Jurkat, Clone E6-1 (cell line): ENCODE measurements around the gene VAC14.
A peak's percentile ranks its signal among the peaks of the same experiment; 100 is the strongest.
"Not testable (repeated sequence)": the region's sequence is repeated elsewhere in the genome, so short reads cannot be mapped to it uniquely, and the experiment has no call there.

Experiments used
- DNase-seq: peaks from one replicate; pipeline ENCODE4 v3.0.0-alpha.2; 2011; ENCODE audit warnings: low read depth, low spot score
- H3K4me3 ChIP-seq: 2 replicates; pipeline ENCODE4 v1.5.1; 2011; ENCODE audit warnings: mild to moderate bottlenecking, low read length, control low read depth, moderate library complexity

Gene VAC14

GRCh38 chr16:70749006-70749678 lies 51.8 kb downstream of the VAC14 start:
- no peak overlapping the region for H3K4me3 ChIP-seq
- DNase-seq, result no peak

GRCh38 chr16:70747703-70748631 lies 53.0 kb downstream of the VAC14 start:
- no peak for DNase-seq
- H3K4me3 ChIP-seq, result no peak overlapping the region

GRCh38 chr16:70746708-70747424 lies 54.1 kb downstream of the VAC14 start:
- peak; percentile 88 for DNase-seq
- no peak overlapping the region for H3K4me3 ChIP-seq

- H3K4me3 ChIP-seq, result no peak overlapping the region
- DNase-seq, result no peak
Observed at GRCh38 chr16:70746040-70746707, 54.8 kb downstream of the VAC14 start.

GRCh38 chr16:70745536-70746025 lies 55.4 kb downstream of the VAC14 start:
- no peak overlapping the region for H3K4me3 ChIP-seq
- no peak for DNase-seq

- no peak for DNase-seq
Observed at GRCh38 chr16:70744366-70744765, 56.6 kb downstream of the VAC14 start.

GRCh38 chr16:70743791-70744190 lies 57.2 kb downstream of the VAC14 start:
- no peak overlapping the region for H3K4me3 ChIP-seq
- DNase-seq, result no peak

More at GRCh38 chr16:70744366-70744765, 56.6 kb downstream of the VAC14 start:
- no peak overlapping the region for H3K4me3 ChIP-seq

GRCh38 chr16:70742967-70743366 lies 58.0 kb downstream of the VAC14 start:
- H3K4me3 ChIP-seq, DNase-seq: not testable (repeated sequence)

- DNase-seq, result no peak
- no peak overlapping the region for H3K4me3 ChIP-seq
Observed at GRCh38 chr16:70741783-70742125, 59.2 kb downstream of the VAC14 start.

GRCh38 chr16:70740914-70741782 lies 59.8 kb downstream of the VAC14 start:
- H3K4me3 ChIP-seq, result no peak overlapping the region
- peak; percentile 41 for DNase-seq

GRCh38 chr16:70740174-70740913 lies 60.6 kb downstream of the VAC14 start:
- no peak for DNase-seq
- no peak overlapping the region for H3K4me3 ChIP-seq

GRCh38 chr16:70739389-70739788 lies 61.6 kb downstream of the VAC14 start:
- H3K4me3 ChIP-seq, result no peak overlapping the region
- DNase-seq, result no peak

- DNase-seq, result no peak
- peak overlapping the region; percentile 21 for H3K4me3 ChIP-seq
Observed at GRCh38 chr16:70738083-70738977, 62.6 kb downstream of the VAC14 start.

- peak overlapping the region; percentile 21 for H3K4me3 ChIP-seq
- DNase-seq, result peak; percentile 88
Observed at GRCh38 chr16:70737377-70738082, 63.4 kb downstream of the VAC14 start.

- DNase-seq, result no peak
- no peak overlapping the region for H3K4me3 ChIP-seq
Observed at GRCh38 chr16:70736465-70737376, 64.2 kb downstream of the VAC14 start.
